HG02571 (cell line): ENCODE results near the gene CCDC157.
"Not testable (repeated sequence)": the region's sequence is repeated elsewhere in the genome, so short reads cannot be mapped to it uniquely, and the experiment has no call there.

Experiments used
- ATAC-seq: cut with Tn5 transposase; IDR thresholded peaks from one replicate; pipeline ENCODE4 v1.9.1; 2021; ENCODE audit warnings: mild to moderate bottlenecking, moderate library complexity; ENCODE audit not compliant: unreplicated experiment

Gene CCDC157

GRCh38 chr22:30325724-30326254, 31.0 kb upstream of the CCDC157 start:
- ATAC-seq = no peak

DNA sequence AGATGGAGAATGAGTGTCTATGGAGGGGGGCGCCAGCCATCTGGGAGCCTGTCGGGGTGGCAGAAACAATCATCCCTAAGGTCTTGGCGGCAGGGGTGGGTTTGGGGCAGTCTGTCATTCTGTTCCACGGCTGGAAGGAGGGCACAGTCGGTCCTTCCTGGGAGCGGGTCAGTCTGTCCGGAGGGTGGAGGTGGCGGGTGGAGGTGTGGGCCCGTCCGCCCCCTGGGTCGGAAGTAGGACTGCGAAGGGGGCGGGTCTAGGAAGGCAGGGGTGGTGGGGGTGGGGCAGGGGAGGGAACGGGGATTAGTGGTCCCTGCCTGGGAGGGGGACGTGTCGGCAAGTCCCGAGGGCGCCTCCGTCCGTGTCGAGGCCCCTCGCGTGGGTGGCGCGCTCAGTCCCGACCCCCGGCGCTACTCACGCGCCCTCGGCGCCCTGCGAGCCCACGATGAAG, 30.5 kb upstream of the CCDC157 start:
- ATAC-seq = peak; percentile 30

GRCh38 chr22:30326706-30327362, 30.0 kb upstream of the CCDC157 start, which contains the start of gene TBC1D10A:
TSS of gene TBC1D10A (minus strand) at chr22:30326941. CDS start at chr22:30326881, 60 bp downstream.
- ATAC-seq = peak; percentile 75

DNA sequence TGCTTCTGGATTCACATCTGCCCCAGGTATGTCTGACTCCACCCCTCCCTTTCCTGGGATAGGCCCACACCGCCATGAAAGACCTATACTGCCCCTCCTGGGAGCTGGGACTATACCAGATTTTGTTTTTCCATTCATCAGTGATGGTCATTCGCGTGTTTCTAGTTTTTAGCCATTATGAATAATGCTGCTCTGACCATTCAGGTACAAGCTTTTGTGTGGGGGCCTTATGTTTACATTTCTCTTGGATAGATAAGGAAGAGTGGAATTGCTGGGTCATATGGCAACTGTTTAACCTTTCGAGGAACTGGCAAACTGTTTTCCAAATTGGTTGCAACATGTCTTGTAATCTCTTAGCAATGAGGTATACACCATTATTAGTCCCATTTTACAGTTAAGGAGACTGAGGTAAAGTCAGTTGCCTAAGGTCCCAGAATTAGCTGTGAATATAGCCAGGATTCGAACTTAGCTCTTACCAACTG, 28.9 kb upstream of the CCDC157 start:
- ATAC-seq = no peak

- no peak for ATAC-seq
These were observed 28.2 kb upstream of the CCDC157 start for GRCh38 chr22:30328466-30329049.

DNA sequence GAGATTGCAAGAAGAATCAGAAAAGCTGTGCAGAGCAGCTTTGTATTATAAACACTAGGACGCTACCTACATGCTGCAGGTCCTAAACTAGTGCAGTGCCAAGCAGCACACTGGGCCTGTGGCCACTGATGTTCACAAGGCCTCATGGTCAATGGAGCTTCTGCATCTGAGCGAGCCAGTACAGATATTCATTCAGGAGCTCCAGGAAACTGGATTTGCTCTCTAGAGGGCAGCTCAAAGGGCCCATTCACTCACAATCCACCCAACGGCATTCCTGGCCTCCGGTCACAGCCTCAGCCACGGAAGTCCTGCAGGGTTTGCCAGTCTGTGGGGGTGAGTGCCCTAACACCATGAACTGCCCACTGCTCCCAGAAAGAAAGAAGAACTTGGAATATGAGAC, 24.3 kb upstream of the CCDC157 start:
- ATAC-seq = no peak

- no peak for ATAC-seq
These were observed 23.7 kb upstream of the CCDC157 start for GRCh38 chr22:30332994-30333706.

DNA sequence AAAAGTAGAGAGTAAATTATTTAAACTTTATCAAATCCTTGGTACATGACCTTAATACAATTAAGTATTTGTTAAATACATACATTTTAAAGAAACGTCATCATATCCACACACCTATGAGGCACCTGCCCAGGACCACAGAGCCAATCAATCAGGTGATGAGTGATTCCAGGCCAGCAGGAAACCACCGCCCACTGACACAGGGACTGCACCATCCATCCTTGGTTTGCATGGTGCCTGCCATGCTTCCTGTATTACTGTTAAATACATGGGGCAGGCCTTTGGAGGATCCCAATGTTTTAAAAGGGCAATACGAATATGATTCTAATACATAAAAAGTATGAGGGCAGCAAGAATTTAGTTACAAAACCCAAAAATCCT, 23.1 kb upstream of the CCDC157 start:
- ATAC-seq = no peak

DNA sequence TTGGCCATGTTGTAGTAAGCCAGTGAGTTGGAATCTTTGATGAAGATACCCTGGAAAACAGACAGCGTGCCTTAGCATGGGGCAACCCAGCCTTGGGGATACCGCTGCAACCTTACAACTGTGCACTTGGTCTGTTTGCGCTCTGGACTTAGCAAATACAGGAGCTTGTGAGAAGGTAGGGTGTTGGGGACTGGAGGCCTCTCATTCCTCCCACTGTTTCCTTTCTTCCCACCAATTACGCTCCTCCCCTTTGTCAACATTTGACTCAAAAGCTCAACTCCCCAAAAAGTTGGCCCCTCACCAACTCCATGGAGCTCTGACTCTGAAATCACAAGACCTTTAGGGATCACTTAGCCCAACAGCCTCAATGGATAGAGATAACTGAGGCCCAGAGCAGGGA, 22.2 kb upstream of the CCDC157 start:
- no peak for ATAC-seq

- no peak for ATAC-seq
These were observed 21.6 kb upstream of the CCDC157 start for GRCh38 chr22:30335236-30335635.

DNA sequence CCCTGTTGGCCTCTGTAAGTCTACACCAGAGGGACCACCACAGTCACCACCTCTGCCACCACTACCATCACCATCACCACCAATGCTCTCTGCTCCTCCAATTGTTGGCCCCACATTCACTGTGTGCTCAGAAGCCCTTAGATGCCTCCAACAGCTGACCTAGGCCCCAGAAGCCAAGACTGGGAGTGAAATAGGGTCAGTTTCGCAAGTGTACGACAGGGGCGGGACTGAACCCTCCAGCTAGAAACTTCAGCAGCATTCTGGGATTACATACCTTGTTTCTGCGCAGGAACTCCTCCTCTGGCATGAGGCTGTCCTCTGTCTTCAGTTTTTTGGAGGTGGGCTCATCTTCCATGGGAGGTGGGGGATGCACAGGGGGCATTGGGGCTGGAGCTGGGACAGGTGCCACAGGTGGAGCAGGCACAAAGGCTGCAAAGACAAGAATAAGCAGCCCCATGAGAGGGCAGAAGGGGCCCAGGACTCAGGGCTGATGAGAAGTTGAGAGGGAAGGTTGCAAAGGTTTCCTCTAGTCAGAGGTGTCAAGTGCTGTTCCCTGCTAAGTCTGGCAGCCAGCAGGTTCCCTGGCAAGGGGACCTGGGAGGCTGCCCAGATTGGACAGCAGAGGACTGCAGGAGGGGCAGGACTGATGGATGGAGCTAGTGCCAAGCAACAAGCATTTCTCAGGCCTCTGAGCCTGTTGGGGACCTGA, 19.9 kb upstream of the CCDC157 start:
- no peak for ATAC-seq

DNA sequence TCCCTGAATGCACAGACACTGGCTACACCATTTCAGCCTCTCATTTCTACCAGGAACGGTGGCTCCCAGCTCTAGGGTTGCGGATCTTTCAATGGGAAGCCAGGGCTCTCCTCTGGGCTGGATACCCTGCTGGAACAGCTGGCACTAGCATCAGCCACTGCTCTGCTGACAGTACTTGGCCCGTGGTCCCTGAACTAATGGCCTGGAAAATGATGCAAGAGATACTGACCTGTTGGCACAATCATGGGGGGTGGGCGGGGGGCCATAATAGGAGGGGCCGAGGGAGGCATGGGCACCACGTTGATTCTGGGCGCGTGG, 19.4 kb upstream of the CCDC157 start:
- no peak for ATAC-seq

GRCh38 chr22:30338341-30338740, 18.5 kb upstream of the CCDC157 start:
- not testable (repeated sequence) for ATAC-seq

- no peak for ATAC-seq
These were observed 18.0 kb upstream of the CCDC157 start for GRCh38 chr22:30338802-30339201.

DNA sequence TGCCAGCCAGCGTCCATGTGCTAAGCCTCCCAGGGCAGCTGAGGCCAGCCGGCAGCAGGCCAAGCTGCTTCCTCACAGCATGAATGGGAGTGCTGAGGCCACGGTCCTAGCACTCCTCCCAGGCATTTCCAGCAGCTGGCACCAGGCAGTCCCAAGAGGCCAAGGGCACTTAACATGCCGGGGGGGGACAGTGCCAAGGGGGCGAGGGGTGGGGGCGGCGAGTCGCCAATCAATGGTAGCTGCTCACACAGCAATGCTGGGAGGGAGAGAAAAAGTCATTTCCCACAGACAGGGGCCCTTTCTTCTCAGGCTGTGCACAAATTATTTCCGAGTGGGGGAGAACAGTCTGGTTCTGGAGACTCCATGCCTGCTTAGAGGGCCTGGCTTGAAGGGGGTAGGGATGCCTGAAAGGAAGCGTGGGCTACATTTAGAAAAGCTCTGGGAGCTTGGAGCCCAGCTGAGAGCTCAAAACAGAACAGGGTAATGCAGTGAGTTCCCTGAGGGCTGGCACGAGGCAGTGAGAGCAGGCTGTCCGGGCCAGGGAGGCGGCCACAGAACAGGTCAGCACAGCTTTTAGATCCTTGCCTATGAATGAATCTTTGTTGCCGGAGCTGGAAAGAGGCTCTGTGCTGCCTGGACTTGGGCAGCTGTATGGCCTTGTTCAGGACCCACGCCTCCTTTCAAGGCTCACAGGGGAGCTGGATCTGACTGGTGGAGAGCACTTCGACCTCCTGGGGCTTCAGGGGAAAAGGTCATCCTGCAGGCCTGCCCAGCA, 15.7 kb upstream of the CCDC157 start:
- no peak for ATAC-seq

DNA sequence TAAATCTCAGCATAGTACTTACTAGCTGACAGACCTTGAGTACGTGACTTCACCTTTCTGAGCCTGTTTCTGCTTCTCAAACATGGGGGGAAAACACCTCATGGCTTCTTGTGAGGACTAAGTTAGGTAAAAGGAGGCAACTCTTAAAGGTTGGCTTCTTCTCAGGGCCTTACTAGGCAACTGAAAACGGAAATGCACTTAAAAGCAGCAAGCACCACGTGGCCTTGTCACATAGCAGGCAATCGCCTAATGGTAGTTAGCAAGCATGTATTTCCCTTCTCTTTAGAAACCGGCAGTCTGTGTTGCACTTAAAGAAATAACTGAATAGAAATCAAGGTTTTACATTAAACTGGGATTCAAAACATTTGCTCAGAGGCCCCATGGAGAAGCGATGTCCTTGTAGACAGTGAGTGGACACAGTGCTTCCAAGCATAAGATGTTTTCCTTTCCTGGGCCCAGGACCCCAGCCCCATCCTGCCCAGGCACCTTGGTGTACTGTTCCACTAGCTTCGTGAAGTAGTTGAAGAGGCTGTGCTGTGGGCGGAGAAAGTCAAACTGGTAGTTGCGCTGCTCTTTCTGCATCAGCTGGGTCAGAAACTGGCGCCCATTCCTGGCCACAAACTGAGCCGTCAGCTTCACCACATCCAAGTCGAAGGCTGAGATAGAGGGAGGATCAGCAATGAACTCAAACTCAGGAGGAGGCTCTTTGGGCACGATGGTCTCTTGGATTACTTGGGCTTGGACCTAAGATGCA, 12.2 kb upstream of the CCDC157 start:
- ATAC-seq = no peak

- ATAC-seq = no peak
These were observed 9.4 kb upstream of the CCDC157 start for GRCh38 chr22:30347255-30347892.

DNA sequence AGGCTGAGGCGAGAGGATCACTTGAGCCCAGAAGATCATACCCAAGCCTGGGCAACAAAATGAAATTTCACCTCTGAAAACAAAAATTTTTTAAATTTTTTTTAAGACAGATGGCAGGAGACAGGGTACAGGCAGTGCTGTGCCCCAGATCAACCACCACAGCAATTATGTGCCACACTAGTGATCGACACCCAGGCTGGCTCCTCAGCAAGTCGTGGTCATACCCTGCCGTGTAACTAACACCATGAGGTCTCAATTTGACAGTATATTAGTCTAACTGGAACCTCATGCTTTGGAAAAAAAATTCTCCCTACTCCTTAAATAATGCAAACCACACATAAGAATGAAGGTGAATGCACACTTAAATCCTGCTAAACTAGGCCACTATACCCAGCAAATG, 8.4 kb upstream of the CCDC157 start:
- no peak for ATAC-seq

- no peak for ATAC-seq
These were observed 8.0 kb upstream of the CCDC157 start for GRCh38 chr22:30348809-30349208.
